HepG2 (cell line): Measurements from ENCODE around the gene XRN1. TPM values are rescaled to one million over a fixed set of nuclear protein-coding genes. Genes with fewer than 3 reads are reported as not detected.

ENCODE experiments used
- ATF4 ChIP-seq, 2 experiments: fragments of 450-650 bp in 1 of 2; sonication (generic) in 1 of 2; formaldehyde crosslinking; IDR thresholded peaks; 2 replicates each; pipeline versions ENCODE4 v1.5.0 to v1.8.0; 2020 to 2022; ENCODE audit warnings: mild to moderate bottlenecking in 1 of 2, missing genetic modification reagents in 1 of 2
- FOXA3 ChIP-seq: IDR thresholded peaks from 2 replicates; pipeline ENCODE4 v1.6.1; 2016; ENCODE audit warnings: missing genetic modification reagents, missing compliant biosample characterization
- FOXP1 ChIP-seq, 2 experiments: fragments of 450-650 bp in 1 of 2; IDR thresholded peaks; 2 replicates each; pipeline ENCODE4 v1.6.1; 2017 to 2018; ENCODE audit warnings: antibody characterized with exemption in 1 of 2
- NCOR1 ChIP-seq: fragments of 200-600 bp; sonication (generic); IDR thresholded peaks from 2 replicates; pipeline ENCODE4 v1.7.0; 2017; ENCODE audit warnings: antibody characterized with exemption, low read length, borderline replicate concordance
- RARA ChIP-seq: IDR thresholded peaks from 2 replicates; pipeline ENCODE4 v1.6.1; 2016; ENCODE audit warnings: missing genetic modification reagents, missing compliant biosample characterization
- RBM22 ChIP-seq: fragments of 200-400 bp; formaldehyde crosslinking; optimal IDR thresholded peaks from 2 replicates; pipeline ENCODE3; 2017; ENCODE audit warnings: mild to moderate bottlenecking, low read length, moderate library complexity
- SAP130 ChIP-seq: IDR thresholded peaks from 2 replicates; pipeline ENCODE4 v1.6.1; 2016; ENCODE audit warnings: low read depth
- SOX6 ChIP-seq, 2 experiments: fragments of 450-650 bp in 1 of 2; sonication (generic) in 1 of 2; formaldehyde crosslinking in 1 of 2; IDR thresholded peaks; 2 replicates each; pipeline versions ENCODE4 v1.4.0 to v1.6.1; 2017 to 2020; ENCODE audit warnings: antibody characterized with exemption in 1 of 2, mild to moderate bottlenecking in 1 of 2, missing genetic modification reagents in 1 of 2
- XBP1 ChIP-seq: sonication (generic); formaldehyde crosslinking; IDR thresholded peaks from 2 replicates; pipeline ENCODE4 v1.5.0; 2020; ENCODE audit warnings: missing genetic modification reagents
- ZBTB4 ChIP-seq: sonication (generic); formaldehyde crosslinking; IDR thresholded peaks from 2 replicates; pipeline ENCODE4 v1.4.0; 2020; ENCODE audit warnings: missing genetic modification reagents, mild to moderate bottlenecking, borderline replicate concordance
- ZNF335 ChIP-seq: sonication (generic); formaldehyde crosslinking; IDR thresholded peaks from 2 replicates; pipeline ENCODE4 v1.4.0; 2020; ENCODE audit warnings: missing genetic modification reagents
- ZNF724P ChIP-seq: sonication (generic); formaldehyde crosslinking; IDR thresholded peaks from 2 replicates; pipeline ENCODE4 v1.8.0; 2022; ENCODE audit warnings: missing genetic modification reagents, borderline replicate concordance
- ZNF841 ChIP-seq: sonication (generic); formaldehyde crosslinking; IDR thresholded peaks from 2 replicates; pipeline ENCODE4 v1.8.1; 2023; ENCODE audit warnings: missing genetic modification reagents, borderline replicate concordance
- polyA plus RNA-seq, 8 experiments: library from polyadenylated mRNA; depleted of rRNA in 3 of 8; stranded (reverse) in 7 of 8; unstranded in 1 of 8; fragments of >200 nt; fragmentation: Illumina TruSeq in 4 of 8; extraction: Trizol in 4 of 8; gene quantifications; 2 replicates each; pipeline versions ENCODE4 v1.2.1 to v1.2.3, GENCODE V29; 2011 to 2016; ENCODE audit warnings: low read depth in 4 of 8, missing spikeins in 1 of 8, mixed read lengths in 1 of 8; ENCODE audit not compliant: insufficient read depth in 1 of 8
- total RNA-seq, 5 experiments: library from RNA; depleted of rRNA; stranded (reverse); fragments of >200 nt; fragmentation: Illumina TruSeq; extraction: Trizol; gene quantifications; 2 replicates each; pipeline ENCODE4 v1.2.3, GENCODE V29; 2016; ENCODE audit warnings: low read depth in 1 of 5
- TF ChIP-seq, protein P1 (sequence below): IDR thresholded peaks from 2 replicates; pipeline ENCODE4 v1.4.0; 2020; ENCODE audit warnings: mild to moderate bottlenecking, missing genetic modification reagents
- TF ChIP-seq, protein P2 (sequence below): sonication (generic); formaldehyde crosslinking; conservative IDR thresholded peaks from 2 replicates; pipeline ENCODE4 v1.4.0; 2020; ENCODE audit warnings: mild to moderate bottlenecking, missing genetic modification reagents, moderate library complexity

XRN1 gene
- total and polyA plus RNA-seq, 2 of the 13 experiments (the other 11 are each of a cell fraction or from before 2014, with no cell fraction given), result 13.2 to 13.3 TPM

DNA sequence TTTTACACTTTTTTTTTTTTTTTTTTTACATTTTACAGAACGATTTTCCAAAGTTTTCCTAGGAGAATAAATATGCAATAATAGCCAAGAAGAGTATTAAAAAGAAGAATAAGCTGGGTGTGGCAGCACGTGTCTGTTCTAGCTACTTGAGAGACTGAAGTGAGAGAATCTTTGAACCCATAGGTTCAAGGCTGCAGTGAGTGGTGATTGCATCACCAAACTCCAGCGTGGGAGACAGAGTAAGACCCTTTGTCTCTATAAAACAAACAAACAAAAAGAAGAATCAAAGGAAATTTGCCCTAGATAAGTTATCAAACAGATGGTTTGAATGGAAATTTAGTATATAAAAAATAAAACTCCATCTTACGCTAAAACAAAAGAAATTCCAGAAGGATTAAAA is 13.3 kb downstream of the XRN1 start (continued):
- TF ChIP-seq, protein P1, sequence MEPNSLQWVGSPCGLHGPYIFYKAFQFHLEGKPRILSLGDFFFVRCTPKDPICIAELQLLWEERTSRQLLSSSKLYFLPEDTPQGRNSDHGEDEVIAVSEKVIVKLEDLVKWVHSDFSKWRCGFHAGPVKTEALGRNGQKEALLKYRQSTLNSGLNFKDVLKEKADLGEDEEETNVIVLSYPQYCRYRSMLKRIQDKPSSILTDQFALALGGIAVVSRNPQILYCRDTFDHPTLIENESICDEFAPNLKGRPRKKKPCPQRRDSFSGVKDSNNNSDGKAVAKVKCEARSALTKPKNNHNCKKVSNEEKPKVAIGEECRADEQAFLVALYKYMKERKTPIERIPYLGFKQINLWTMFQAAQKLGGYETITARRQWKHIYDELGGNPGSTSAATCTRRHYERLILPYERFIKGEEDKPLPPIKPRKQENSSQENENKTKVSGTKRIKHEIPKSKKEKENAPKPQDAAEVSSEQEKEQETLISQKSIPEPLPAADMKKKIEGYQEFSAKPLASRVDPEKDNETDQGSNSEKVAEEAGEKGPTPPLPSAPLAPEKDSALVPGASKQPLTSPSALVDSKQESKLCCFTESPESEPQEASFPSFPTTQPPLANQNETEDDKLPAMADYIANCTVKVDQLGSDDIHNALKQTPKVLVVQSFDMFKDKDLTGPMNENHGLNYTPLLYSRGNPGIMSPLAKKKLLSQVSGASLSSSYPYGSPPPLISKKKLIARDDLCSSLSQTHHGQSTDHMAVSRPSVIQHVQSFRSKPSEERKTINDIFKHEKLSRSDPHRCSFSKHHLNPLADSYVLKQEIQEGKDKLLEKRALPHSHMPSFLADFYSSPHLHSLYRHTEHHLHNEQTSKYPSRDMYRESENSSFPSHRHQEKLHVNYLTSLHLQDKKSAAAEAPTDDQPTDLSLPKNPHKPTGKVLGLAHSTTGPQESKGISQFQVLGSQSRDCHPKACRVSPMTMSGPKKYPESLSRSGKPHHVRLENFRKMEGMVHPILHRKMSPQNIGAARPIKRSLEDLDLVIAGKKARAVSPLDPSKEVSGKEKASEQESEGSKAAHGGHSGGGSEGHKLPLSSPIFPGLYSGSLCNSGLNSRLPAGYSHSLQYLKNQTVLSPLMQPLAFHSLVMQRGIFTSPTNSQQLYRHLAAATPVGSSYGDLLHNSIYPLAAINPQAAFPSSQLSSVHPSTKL (CRISPR knock-in tag), result peak; percentile 68
- TF ChIP-seq ZNF335 (CRISPR knock-in tag), result no peak
- peak; percentile 25; the same call in 1 of the 2 replicates for TF ChIP-seq SAP130 (CRISPR knock-in tag)
- TF ChIP-seq FOXP1 (IDR thresholded peaks at IDR 0.05), result no peak
- peak; percentile 30; the same call in 1 of the 2 replicates for TF ChIP-seq FOXP1 (CRISPR knock-in tag; IDR thresholded peaks at IDR 0.05)
- TF ChIP-seq ZBTB4 (CRISPR knock-in tag), result no peak
- TF ChIP-seq SOX6 (IDR thresholded peaks at IDR 0.05), result no peak
- TF ChIP-seq SOX6 (CRISPR knock-in tag; IDR thresholded peaks at IDR 0.05), result peak; percentile 83
- 0 out of 2 replicates have a peak, but pooled peaks have one; percentile 20 for TF ChIP-seq FOXA3 (CRISPR knock-in tag)
- no peak for TF ChIP-seq XBP1 (CRISPR knock-in tag)
- TF ChIP-seq NCOR1, result peak; percentile 60; the same call in 1 of the 2 replicates
- TF ChIP-seq ZNF841, result no peak
- TF ChIP-seq RARA, result 0 out of 2 replicates have a peak, but pooled peaks have one; percentile 21
- no peak for TF ChIP-seq RBM22
- no peak for TF ChIP-seq ZNF724P (CRISPR knock-in tag)
- TF ChIP-seq ATF4 (CRISPR knock-in tag; IDR thresholded peaks at IDR 0.05), result peak in 1 of 2 experiments; percentile 69; a peak in 2 of 4 replicates
- TF ChIP-seq, protein P2, sequence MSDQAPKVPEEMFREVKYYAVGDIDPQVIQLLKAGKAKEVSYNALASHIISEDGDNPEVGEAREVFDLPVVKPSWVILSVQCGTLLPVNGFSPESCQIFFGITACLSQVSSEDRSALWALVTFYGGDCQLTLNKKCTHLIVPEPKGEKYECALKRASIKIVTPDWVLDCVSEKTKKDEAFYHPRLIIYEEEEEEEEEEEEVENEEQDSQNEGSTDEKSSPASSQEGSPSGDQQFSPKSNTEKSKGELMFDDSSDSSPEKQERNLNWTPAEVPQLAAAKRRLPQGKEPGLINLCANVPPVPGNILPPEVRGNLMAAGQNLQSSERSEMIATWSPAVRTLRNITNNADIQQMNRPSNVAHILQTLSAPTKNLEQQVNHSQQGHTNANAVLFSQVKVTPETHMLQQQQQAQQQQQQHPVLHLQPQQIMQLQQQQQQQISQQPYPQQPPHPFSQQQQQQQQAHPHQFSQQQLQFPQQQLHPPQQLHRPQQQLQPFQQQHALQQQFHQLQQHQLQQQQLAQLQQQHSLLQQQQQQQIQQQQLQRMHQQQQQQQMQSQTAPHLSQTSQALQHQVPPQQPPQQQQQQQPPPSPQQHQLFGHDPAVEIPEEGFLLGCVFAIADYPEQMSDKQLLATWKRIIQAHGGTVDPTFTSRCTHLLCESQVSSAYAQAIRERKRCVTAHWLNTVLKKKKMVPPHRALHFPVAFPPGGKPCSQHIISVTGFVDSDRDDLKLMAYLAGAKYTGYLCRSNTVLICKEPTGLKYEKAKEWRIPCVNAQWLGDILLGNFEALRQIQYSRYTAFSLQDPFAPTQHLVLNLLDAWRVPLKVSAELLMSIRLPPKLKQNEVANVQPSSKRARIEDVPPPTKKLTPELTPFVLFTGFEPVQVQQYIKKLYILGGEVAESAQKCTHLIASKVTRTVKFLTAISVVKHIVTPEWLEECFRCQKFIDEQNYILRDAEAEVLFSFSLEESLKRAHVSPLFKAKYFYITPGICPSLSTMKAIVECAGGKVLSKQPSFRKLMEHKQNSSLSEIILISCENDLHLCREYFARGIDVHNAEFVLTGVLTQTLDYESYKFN, result 0 out of 2 replicates have a peak, but pooled peaks have one; percentile 23
